GM23248 (cell line): ENCODE data around the gene VAMP1.

Source experiments
- EZH2 ChIP-seq: fragments of 200-600 bp; sonication (generic); IDR thresholded peaks from 2 replicates; pipeline ENCODE4 v1.6.1; 2018; ENCODE audit warnings: antibody characterized with exemption, mild to moderate bottlenecking; ENCODE audit not compliant: insufficient read depth, poor library complexity, severe bottlenecking
- EZH2phosphoT487 ChIP-seq: fragments of 200-600 bp; sonication (generic); IDR thresholded peaks from 2 replicates; pipeline ENCODE4 v1.6.1; 2018; ENCODE audit warnings: antibody characterized with exemption, moderate library complexity, mild to moderate bottlenecking, low read depth; ENCODE audit not compliant: insufficient read depth

GRCh38 chr12:6489449-6489848 lies 19.0 kb upstream of the VAMP1 start:
- no peak for TF ChIP-seq EZH2phosphoT487
- no peak for TF ChIP-seq EZH2
